ENCODE measurements around the gene EFNA1. TPM values are rescaled to one million over a fixed set of nuclear protein-coding genes. Genes with fewer than 3 reads are reported as not detected.

The EFNA1 gene
- total and polyA plus RNA-seq, 2 donors (not counting 3 experiments of a cell fraction or from before 2014, with no cell fraction given), result 107 to 289 TPM

DNA sequence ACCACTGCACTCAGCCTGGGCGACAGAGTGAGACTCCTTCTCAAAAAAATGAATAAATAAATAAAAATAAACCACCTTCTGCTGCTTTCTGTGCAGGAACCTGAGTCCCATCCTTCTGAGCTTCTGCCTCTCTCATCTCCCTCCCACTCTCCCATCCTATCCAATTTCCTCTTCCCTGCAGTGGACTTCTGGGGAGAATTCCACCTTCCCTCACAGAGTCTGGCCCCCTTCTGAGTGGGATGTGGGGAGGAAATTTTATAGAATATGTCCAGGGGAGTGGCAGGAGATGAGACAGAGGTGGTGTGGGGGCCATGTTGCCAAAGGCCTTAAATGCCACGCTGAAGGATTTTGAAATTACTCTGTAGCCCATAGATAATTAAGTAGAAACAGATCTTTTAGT lies 5.4 kb upstream of the EFNA1 start:
- no peaks in the 10 kb centered on the region for H3K9me3 ChIP-seq (replicated peaks; ENCODE audit: control insufficient read depth, insufficient read depth, low read length)
- DNase-seq (ENCODE audit: low read depth, low spot score), result no peak
- H3K27me3 ChIP-seq (ENCODE audit: control insufficient read depth in 2 of 2, insufficient read depth in 2 of 2, low read length in 2 of 2), result peaks cover 0 to 4% of the 10 kb centered on the region in 2 experiments
- POLR2A ChIA-PET, result no interaction called here
- no peak overlapping the region for H3K27ac ChIP-seq (ENCODE audit: insufficient read depth, low read depth, low read length)
- H3K4me2 ChIP-seq (ENCODE audit: insufficient read depth, low read length), result no peak overlapping the region
- no peak overlapping the region for H3K9ac ChIP-seq (replicated peaks; ENCODE audit: extremely low read depth, insufficient read depth, low read length)
- H3K79me2 ChIP-seq (ENCODE audit: control insufficient read depth, insufficient read depth, low read length), result no peaks in the 10 kb centered on the region
- TF ChIP-seq, protein P1, sequence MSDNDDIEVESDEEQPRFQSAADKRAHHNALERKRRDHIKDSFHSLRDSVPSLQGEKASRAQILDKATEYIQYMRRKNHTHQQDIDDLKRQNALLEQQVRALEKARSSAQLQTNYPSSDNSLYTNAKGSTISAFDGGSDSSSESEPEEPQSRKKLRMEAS (IDR thresholded peaks at IDR 0.05; ENCODE audit: insufficient read depth, insufficient read length), result no peak
- TF ChIP-seq, protein P2, sequence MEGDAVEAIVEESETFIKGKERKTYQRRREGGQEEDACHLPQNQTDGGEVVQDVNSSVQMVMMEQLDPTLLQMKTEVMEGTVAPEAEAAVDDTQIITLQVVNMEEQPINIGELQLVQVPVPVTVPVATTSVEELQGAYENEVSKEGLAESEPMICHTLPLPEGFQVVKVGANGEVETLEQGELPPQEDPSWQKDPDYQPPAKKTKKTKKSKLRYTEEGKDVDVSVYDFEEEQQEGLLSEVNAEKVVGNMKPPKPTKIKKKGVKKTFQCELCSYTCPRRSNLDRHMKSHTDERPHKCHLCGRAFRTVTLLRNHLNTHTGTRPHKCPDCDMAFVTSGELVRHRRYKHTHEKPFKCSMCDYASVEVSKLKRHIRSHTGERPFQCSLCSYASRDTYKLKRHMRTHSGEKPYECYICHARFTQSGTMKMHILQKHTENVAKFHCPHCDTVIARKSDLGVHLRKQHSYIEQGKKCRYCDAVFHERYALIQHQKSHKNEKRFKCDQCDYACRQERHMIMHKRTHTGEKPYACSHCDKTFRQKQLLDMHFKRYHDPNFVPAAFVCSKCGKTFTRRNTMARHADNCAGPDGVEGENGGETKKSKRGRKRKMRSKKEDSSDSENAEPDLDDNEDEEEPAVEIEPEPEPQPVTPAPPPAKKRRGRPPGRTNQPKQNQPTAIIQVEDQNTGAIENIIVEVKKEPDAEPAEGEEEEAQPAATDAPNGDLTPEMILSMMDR (IDR thresholded peaks at IDR 0.05; ENCODE audit: extremely low read depth in 1 of 2, insufficient read depth in 1 of 2, low read depth in 1 of 2, low read length in 2 of 2), result no peak
- TF ChIP-seq MYC (IDR thresholded peaks at IDR 0.05; ENCODE audit: low read depth, low read length) (no peak), GATA2 (IDR thresholded peaks at IDR 0.05; ENCODE audit: insufficient read depth, insufficient read length, low read depth, low read length) (no peak), JUN (IDR thresholded peaks at IDR 0.05; ENCODE audit: borderline replicate concordance, insufficient read depth, insufficient read length, low read depth) (no peak), FOS (IDR thresholded peaks at IDR 0.05; ENCODE audit: borderline replicate concordance, insufficient read depth, low read length) (no peak), POLR2AphosphoS5 (IDR thresholded peaks at IDR 0.05; ENCODE audit: insufficient read depth, low read depth, low read length) (no peak)
- FAIRE-seq, result no peak
- no peak overlapping the region for H2AFZ ChIP-seq (ENCODE audit: low read depth, low read length)
- dilution Hi-C loops (cut with MboI; ENCODE audit: extremely low pct_ligation_motif_present, low sequenced_read_pairs), result no loop called here
- H4K20me1 ChIP-seq (replicated peaks; ENCODE audit: control insufficient read depth, extremely low read depth, insufficient read depth, low read length), result no peaks in the 10 kb centered on the region
- H3K4me1 ChIP-seq (ENCODE audit: control insufficient read depth, extremely low read depth, insufficient read depth, low read length), result peaks cover 36% of the 10 kb centered on the region
- intact Hi-C loops (cut with micrococcal nuclease), result no loop called here
- CTCF ChIA-PET, result interaction anchor here (1.5 to 13.1 kb wide), 3 partner anchors 30 to 51 kb away, joined by 3 to 97 read pairs (median 10); partner anchors contain the start of gene KRTCAP2
- H3K9me1 ChIP-seq (replicated peaks; ENCODE audit: control insufficient read depth, extremely low read depth, insufficient read depth, low read length), result no peaks in the 10 kb centered on the region
- no peak overlapping the region for H3K4me3 ChIP-seq (replicated peaks in 1 of 3; ENCODE audit: insufficient read depth in 1 of 3, low read depth in 1 of 3, low read length in 3 of 3)
- BruUV-seq (replicated peaks), result no TSS peak
- H3K36me3 ChIP-seq (ENCODE audit: control insufficient read depth in 2 of 2, extremely low read depth in 1 of 2, insufficient read depth in 2 of 2, low read length in 2 of 2), result no peaks in the 10 kb centered on the region
